ENCODE data around the gene SHMT1.
"Not testable (repeated sequence)": the region's sequence is repeated elsewhere in the genome, so short reads cannot be mapped to it uniquely, and the experiment has no call there.

Gene SHMT1

DNA sequence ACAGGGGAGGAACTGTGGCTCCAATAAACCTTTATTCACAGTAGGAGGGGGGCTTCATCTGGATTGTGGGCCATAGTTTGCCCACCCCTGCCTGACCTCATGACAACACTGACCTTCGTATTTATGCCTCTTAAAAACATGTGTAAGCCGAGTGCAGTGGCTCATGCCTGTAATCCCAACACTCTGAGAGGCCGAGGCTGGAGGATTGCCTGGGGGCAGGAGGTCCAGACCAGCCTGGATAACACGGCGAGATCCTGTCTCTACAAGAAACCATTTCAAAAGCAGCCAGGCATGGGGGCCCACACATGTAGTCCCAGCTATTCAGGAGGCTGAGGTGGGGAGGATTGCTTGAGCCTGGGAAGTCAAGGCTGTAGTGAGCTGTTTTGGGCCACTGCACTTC lies 24.2 kb upstream of the SHMT1 start:
- not testable (repeated sequence) for H3K36me3 ChIP-seq (ENCODE audit: insufficient read depth, low read length); H3K27ac ChIP-seq (ENCODE audit: low read depth, low read length); H3K9me3 ChIP-seq (ENCODE audit: low read length); H3K4me3 ChIP-seq (ENCODE audit: low read depth in 1 of 2, low read length in 2 of 2); H3K4me1 ChIP-seq (ENCODE audit: insufficient read depth, low read length); H3K9ac ChIP-seq (ENCODE audit: low read length)
- H3K27me3 ChIP-seq (ENCODE audit: control insufficient read depth in 1 of 2, insufficient read depth in 2 of 2, low read length in 2 of 2): peaks cover 0 to 13% of the 10 kb centered on the region in 2 donors

DNA sequence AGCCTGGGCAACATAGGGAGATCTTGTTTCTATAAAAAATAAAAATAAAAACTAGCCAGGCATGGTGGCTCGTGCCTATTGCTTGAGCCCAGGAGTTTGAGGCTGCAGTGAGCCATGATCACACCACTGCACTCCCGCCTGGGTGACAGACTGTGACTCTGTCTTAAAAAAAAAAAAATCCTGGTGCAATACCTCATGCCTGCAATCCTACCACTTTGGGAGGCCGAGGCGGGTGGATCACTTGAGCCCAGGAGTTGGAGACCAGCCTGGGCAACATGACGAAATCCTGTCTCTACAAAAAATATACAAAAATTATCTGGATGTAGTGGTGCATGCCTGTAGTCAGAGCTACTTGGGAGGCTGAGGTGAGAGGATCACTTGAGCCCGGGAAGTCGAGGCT lies 20.9 kb upstream of the SHMT1 start:
- H3K36me3 ChIP-seq (ENCODE audit: insufficient read depth, low read length); H3K4me3 ChIP-seq (ENCODE audit: low read depth in 1 of 2, low read length in 2 of 2); H3K9me3 ChIP-seq (ENCODE audit: low read length); H3K9ac ChIP-seq (ENCODE audit: low read length); H3K27ac ChIP-seq (ENCODE audit: low read depth, low read length); H3K4me1 ChIP-seq (ENCODE audit: insufficient read depth, low read length): not testable (repeated sequence)
- peaks cover 0 to 29% of the 10 kb centered on the region in 2 donors for H3K27me3 ChIP-seq (ENCODE audit: control insufficient read depth in 1 of 2, insufficient read depth in 2 of 2, low read length in 2 of 2)

DNA sequence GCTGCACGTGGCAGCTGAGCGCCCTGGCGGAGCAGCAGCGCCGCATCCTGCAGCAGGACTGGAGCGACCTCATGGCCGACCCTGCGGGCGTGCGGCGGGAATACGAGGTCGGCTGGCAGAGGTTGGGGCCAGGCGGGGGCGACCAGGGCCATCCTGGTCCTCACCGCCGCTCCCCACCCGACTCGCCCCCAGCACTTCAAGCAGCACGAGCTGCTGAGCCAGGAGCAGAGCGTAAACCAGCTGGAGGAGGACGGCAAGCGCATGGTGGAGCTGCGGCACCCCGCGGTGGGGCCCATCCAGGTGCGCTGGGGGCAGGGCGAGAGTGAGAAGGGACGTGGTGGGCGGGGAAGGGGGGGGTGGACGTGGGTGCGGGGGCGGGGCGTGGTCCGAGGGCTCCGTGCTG lies 19.7 kb upstream of the SHMT1 start:
- not testable (repeated sequence) for H3K9ac ChIP-seq (ENCODE audit: low read length); H3K4me1 ChIP-seq (ENCODE audit: insufficient read depth, low read length); H3K9me3 ChIP-seq (ENCODE audit: low read length); H3K4me3 ChIP-seq (ENCODE audit: low read depth in 1 of 2, low read length in 2 of 2); H3K27ac ChIP-seq (ENCODE audit: low read depth, low read length); H3K36me3 ChIP-seq (ENCODE audit: insufficient read depth, low read length)
- peaks cover 0 to 29% of the 10 kb centered on the region in 2 donors for H3K27me3 ChIP-seq (ENCODE audit: control insufficient read depth in 1 of 2, insufficient read depth in 2 of 2, low read length in 2 of 2)

DNA sequence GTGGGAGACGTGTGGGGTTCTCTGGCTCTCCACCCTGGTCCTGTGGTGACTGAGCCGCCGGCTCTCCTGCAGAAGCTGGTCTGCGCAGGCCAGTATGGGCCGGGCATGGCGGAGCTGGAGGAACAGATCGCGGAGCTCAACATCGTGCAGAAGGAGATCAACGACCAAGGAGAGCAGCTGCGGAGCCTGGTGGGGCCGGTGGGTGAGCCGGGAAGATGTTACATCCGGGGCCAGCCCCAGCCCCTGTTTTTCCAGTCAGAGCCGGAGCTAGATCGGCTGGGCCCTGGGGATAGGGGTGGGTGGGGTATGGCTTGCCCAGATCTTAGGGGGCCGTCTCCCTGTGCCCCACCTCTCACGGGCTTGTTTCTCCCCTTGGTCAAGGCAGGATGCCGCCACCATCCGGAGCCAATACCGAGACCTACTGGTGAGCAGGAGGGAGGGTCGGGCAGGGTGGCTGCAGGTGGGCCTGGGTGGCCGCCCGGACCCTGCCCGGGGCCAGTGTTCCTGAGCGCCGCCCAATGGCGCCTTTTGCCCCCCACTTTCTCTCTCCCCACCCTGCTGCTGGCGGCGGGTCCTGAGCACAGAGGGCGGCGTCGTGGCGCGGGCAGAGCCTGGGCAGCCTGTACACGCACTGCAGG lies 19.2 kb upstream of the SHMT1 start:
- Histone ChIP-seq H3K27ac (ENCODE audit: low read depth, low read length) (no peak overlapping the region), H3K4me1 (ENCODE audit: insufficient read depth, low read length) (no peaks in the 10 kb centered on the region), H3K9me3 (ENCODE audit: low read length) (no peaks in the 10 kb centered on the region), H3K4me3 (ENCODE audit: low read depth in 1 of 2, low read length in 2 of 2) (no peak overlapping the region), H3K36me3 (ENCODE audit: insufficient read depth, low read length) (no peaks in the 10 kb centered on the region), H3K27me3 (ENCODE audit: control insufficient read depth in 1 of 2, insufficient read depth in 2 of 2, low read length in 2 of 2) (peaks cover 0 to 29% of the 10 kb centered on the region in 2 donors), H3K9ac (ENCODE audit: low read length) (no peak overlapping the region)

DNA sequence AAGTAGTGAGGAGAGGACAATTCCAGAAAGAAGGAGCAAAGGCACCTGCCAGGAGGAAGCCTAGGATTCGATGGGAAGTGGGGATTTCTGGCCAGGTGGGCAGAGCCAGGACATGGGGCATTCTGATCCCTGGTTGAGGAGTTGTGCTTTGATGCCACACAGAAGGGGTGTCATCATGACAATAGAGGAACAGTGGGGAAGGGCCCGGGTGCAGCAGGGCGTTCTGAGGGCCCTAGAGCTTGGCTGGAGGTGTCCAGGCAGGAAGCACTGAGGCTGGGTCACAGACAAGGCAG lies 18.5 kb upstream of the SHMT1 start:
- Histone ChIP-seq H3K9me3 (ENCODE audit: low read length) (no peaks in the 10 kb centered on the region), H3K9ac (ENCODE audit: low read length) (no peak overlapping the region), H3K4me1 (ENCODE audit: insufficient read depth, low read length) (no peaks in the 10 kb centered on the region), H3K36me3 (ENCODE audit: insufficient read depth, low read length) (no peaks in the 10 kb centered on the region), H3K27me3 (ENCODE audit: control insufficient read depth in 1 of 2, insufficient read depth in 2 of 2, low read length in 2 of 2) (peaks cover 0 to 29% of the 10 kb centered on the region in 2 donors), H3K4me3 (ENCODE audit: low read depth in 1 of 2, low read length in 2 of 2) (no peak overlapping the region), H3K27ac (ENCODE audit: low read depth, low read length) (no peak overlapping the region)

DNA sequence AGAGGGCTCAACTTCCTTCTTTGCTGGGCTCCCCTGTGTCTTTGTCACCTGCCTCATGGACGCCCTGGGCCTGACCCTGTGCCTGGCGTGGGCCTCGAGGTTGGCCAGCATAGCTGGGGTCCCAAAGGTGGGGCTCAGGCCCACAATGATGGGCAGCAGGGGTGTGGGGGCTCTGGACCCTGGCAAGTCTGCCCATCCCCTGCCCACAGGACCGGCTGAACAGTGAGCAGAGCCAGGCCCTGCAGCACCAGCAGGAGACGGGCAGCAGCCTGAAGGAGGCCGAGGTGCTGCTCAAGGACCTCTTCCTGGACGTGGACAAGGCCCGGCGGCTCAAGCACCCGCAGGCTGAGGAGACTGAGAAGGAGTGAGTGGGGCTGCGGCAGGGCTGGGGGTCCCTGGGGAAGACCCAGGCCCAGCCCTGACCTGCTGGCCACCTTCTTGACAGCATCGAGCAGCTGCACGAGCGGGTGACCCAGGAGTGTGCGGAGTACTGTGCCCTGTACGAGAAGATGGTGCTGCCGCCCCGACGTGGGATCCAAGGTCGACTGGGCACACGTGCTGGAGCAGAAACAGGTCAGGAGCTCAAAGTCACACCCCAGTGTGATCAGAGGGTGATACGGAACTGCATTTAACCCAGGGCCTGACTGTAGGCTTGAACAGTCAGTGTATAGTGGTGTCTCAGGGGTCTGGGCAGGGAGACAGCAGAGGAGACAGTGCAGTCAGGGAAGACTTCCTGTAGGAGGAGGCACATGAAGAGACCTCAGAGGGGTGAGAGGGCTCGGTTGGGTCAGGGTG lies 18.0 kb upstream of the SHMT1 start:
- Histone ChIP-seq H3K36me3 (ENCODE audit: insufficient read depth, low read length) (no peaks in the 10 kb centered on the region), H3K4me1 (ENCODE audit: insufficient read depth, low read length) (no peaks in the 10 kb centered on the region), H3K27me3 (ENCODE audit: control insufficient read depth in 1 of 2, insufficient read depth in 2 of 2, low read length in 2 of 2) (peaks cover 0 to 29% of the 10 kb centered on the region in 2 donors), H3K27ac (ENCODE audit: low read depth, low read length) (no peak overlapping the region), H3K4me3 (ENCODE audit: low read depth in 1 of 2, low read length in 2 of 2) (no peak overlapping the region), H3K9me3 (ENCODE audit: low read length) (no peaks in the 10 kb centered on the region), H3K9ac (ENCODE audit: low read length) (no peak overlapping the region)

DNA sequence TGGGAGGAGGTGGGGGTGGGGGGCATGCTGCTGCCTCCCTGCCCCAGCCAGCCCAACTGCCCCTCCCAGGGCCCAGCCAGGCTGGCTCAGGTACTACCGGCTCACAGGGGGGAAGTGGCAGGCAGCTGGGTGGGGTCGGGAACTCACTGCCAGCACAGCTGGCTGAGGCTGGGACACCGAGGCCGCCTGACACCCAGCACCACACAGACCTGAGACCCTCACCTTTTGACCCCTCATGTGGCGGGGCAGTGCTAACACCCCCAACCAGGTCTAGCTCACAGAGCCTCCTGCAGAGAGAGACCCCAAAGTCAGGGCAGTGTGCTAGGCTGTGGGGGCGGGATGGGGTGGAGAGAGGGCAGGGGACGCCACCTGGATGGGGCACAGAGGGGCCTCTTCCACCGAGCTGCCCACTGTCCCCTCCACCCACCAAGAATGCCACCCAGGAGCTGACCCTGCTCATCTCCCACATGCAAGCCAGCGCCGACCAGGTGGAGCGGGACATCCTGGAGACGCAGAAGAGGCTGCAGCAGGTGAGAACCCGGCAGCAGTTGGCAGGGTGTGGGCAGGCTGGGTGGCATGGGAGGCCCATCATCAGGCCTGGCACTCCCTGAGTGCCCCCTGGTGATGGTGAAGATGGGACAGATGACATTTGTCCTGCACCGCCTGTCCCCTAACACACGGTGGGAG lies 17.3 kb upstream of the SHMT1 start:
- H3K36me3 ChIP-seq (ENCODE audit: insufficient read depth, low read length): no peaks in the 10 kb centered on the region
- H3K27ac ChIP-seq (ENCODE audit: low read depth, low read length): no peak overlapping the region
- peaks cover 0 to 29% of the 10 kb centered on the region in 2 donors for H3K27me3 ChIP-seq (ENCODE audit: control insufficient read depth in 1 of 2, insufficient read depth in 2 of 2, low read length in 2 of 2)
- no peak overlapping the region for H3K9ac ChIP-seq (ENCODE audit: low read length)
- no peaks in the 10 kb centered on the region for H3K4me1 ChIP-seq (ENCODE audit: insufficient read depth, low read length)
- no peak overlapping the region for H3K4me3 ChIP-seq (ENCODE audit: low read depth in 1 of 2, low read length in 2 of 2)
- H3K9me3 ChIP-seq (ENCODE audit: low read length): no peaks in the 10 kb centered on the region

DNA sequence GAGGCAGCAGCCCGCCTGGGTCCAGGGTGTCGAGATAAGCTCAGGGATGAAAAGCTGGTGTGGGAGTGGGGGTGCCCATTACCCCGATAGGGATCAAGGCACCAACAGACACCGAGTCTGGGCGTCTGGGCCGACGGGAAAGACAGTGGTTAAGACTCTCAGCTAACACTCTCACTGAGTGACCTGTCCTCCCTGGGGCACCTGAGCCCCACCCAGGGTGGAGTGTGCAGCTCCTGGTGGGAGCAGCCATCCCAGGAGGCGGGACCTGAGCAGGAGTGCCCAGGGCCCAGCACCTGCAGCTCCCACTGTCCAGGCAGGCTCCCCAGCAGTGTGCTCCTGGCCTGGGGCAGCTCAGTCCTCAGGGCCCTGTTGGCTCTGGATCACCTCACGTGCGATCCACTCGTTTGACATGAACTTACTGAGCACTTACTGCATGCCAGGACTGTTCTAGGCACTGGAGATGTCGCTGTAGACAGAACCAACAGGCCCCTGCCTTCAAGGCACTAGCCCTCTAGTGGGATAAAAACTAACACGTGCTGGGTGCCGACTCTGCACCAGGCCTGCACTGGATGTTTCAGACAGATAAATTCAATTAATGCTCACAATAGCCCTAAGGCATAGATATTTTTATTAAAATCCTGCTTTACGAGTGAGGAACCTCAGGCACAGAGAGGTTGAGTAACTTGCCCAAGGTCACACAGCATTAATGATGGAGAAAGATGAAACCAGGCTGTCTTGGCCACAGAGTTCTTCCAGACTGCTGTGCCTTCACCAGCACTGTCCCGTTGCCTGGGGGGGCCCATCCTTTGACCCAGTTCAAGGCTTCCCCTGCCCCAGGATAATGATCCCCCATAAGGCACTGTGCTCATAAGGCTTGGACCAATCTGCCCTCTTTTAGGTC lies 16.1 kb upstream of the SHMT1 start:
- Histone ChIP-seq H3K4me3 (ENCODE audit: low read depth in 1 of 2, low read length in 2 of 2) (no peak overlapping the region), H3K36me3 (ENCODE audit: insufficient read depth, low read length) (no peaks in the 10 kb centered on the region), H3K4me1 (ENCODE audit: insufficient read depth, low read length) (no peaks in the 10 kb centered on the region), H3K9me3 (ENCODE audit: low read length) (no peaks in the 10 kb centered on the region), H3K9ac (ENCODE audit: low read length) (no peak overlapping the region), H3K27me3 (ENCODE audit: control insufficient read depth in 1 of 2, insufficient read depth in 2 of 2, low read length in 2 of 2) (peaks cover 0 to 29% of the 10 kb centered on the region in 2 donors), H3K27ac (ENCODE audit: low read depth, low read length) (no peak overlapping the region)

DNA sequence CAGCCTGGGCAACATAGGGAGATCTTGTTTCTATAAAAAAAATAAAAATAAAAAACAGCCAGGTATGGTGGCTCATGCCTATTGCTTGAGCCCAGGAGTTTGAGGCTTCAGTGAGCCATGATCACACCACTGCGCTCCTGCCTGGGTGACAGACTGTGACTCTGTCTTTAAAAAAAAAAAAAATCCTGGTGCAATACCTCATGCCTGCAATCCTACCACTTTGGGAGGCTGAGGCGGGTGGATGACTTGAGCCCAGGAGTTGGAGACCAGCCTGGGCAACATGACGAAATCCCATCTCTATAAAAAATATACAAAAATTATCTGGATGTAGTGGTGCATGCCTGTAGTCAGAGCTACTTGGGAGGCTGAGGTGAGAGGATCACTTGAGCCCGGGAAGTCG lies 15.3 kb upstream of the SHMT1 start:
- peaks cover 0 to 24% of the 10 kb centered on the region in 2 donors for H3K27me3 ChIP-seq (ENCODE audit: control insufficient read depth in 1 of 2, insufficient read depth in 2 of 2, low read length in 2 of 2)
- H3K4me3 ChIP-seq (ENCODE audit: low read depth in 1 of 2, low read length in 2 of 2); H3K36me3 ChIP-seq (ENCODE audit: insufficient read depth, low read length); H3K9ac ChIP-seq (ENCODE audit: low read length); H3K27ac ChIP-seq (ENCODE audit: low read depth, low read length); H3K4me1 ChIP-seq (ENCODE audit: insufficient read depth, low read length); H3K9me3 ChIP-seq (ENCODE audit: low read length): not testable (repeated sequence)

DNA sequence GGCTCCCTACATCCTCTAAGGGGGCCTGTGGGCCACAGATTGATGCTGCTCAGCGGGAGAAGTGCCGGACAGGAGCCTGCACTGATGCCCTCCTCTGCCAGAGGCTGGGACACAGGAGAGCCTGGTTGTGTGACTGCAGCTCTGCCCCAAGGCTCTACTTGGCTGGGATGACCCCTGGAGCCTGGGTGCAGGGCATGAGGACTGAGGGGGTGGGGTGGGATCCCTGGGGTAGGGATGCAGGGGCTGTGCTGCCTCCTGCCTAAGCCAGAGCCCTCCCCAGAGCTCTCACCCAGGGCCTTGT lies 14.8 kb upstream of the SHMT1 start:
- Histone ChIP-seq H3K9ac (ENCODE audit: low read length) (no peak overlapping the region), H3K27ac (ENCODE audit: low read depth, low read length) (no peak overlapping the region), H3K9me3 (ENCODE audit: low read length) (no peaks in the 10 kb centered on the region), H3K4me1 (ENCODE audit: insufficient read depth, low read length) (no peaks in the 10 kb centered on the region), H3K27me3 (ENCODE audit: control insufficient read depth in 1 of 2, insufficient read depth in 2 of 2, low read length in 2 of 2) (peaks cover 0 to 20% of the 10 kb centered on the region in 2 donors), H3K4me3 (ENCODE audit: low read depth in 1 of 2, low read length in 2 of 2) (no peak overlapping the region), H3K36me3 (ENCODE audit: insufficient read depth, low read length) (no peaks in the 10 kb centered on the region)

DNA sequence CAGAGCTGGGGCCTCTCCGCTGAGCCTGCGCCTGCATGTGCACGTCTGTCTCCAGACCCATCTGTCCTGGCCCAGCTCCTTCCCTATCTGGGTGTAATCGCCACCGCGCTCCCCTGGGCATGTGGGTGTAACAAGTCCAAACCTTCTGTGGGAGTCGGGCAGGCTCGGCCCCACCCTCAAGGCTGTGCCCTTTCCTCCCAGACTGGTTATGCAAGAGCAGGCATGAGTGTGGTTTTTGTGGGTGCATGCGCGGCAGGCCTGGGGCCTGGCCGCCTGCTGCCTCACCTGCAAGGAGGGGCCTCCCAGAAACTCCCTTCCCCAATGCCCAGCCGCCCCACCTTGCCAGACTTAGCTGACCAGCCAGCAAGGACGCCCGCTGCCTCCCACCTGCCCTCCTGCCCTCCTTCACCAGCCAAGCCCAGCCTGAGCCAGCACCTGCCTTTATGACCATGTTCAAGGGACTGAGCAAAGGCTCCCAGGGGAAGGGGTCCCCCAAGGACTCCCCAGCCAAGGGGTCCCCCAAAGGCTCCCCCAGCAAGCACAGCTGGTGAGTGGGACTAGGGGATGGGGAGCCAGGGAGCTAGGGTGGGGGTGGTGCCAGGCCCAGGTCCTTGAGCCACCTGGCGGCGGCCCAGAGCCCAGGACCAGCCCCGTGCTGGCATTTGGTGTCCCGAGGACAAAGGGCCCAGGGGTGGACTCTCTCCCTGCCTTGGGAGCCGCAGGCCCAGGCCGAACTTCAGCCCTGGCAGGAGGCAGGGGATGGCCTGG lies 14.3 kb upstream of the SHMT1 start, which contains the start of gene EVPLL:
Gene EVPLL, plus strand, starts transcription at position 342 of the 768 bp plus-strand sequence. CDS start 3,160 bp downstream, outside the sequence.
- H3K27ac ChIP-seq (ENCODE audit: low read depth, low read length): no peak within 1 kb of the TSS
- no peak within 1 kb of the TSS for H3K9ac ChIP-seq (ENCODE audit: low read length)

More for the DNA sequence above, 14.3 kb upstream of the SHMT1 start, which contains the start of gene EVPLL:
- H3K27me3 ChIP-seq (ENCODE audit: control insufficient read depth in 1 of 2, insufficient read depth in 2 of 2, low read length in 2 of 2): peaks cover 0 to 16% of the 10 kb centered on the region in 2 donors
- no peak within 1 kb of the TSS for H3K4me3 ChIP-seq (ENCODE audit: low read depth in 1 of 2, low read length in 2 of 2)
- H3K9me3 ChIP-seq (ENCODE audit: low read length): no peaks in the 10 kb centered on the region
- no peaks in the 10 kb centered on the region for H3K4me1 ChIP-seq (ENCODE audit: insufficient read depth, low read length)
- no peaks in the 10 kb centered on the region for H3K36me3 ChIP-seq (ENCODE audit: insufficient read depth, low read length)

Measured in muscle layer of colon (tissue), 2 donors.